ENCODE data around the gene PRKCG.
"Not testable (repeated sequence)": the region's sequence is repeated elsewhere in the genome, so short reads cannot be mapped to it uniquely, and the experiment has no call there.

Gene PRKCG

DNA sequence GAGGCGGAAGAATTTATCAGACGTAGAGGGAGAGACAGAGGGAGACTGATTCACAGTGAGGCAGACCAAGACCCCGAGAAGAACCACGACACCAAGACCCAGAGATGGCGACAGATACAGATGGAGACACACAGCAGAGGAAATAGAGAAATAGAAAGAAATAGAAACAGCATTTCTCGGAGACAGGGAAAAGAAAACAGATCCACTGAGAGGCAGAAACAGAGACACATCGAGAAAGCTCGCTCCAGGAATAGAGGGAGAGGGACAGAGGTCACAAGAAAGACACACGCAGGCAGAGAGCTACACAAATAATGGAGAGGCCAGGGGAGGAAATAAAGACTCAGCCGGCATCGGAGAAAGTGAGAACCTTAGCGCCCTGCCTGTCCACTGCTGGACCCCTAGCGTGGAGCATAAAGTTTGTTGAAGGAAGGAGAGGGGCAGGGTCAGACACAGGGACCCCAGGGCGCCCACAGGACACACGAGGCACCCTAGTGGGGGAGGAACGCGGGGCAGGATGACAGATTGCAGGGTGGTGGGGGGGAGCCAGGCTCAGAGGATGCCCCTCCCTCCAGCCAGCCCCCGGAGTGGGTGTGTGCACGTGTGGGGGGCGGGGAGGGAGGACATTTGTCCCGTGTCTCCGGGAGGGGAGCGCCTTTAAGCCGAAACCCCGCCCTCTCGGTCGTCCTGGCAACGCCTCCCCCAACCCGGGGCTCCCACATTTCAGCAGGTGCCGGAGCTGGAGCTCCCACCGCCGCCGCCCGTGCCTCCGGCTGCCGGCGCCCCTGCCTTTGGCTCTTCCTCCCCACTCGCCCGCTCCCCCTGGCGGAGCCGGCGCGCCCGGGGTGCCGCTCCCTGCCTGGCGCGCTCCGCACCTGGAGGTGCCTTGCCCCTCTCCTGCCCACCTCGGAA lies at the start of gene PRKCG:
PRKCG (plus strand) TSS at position 716 of the 909 bp plus-strand sequence. CDS start 298 bp downstream, outside the sequence.
- DNase-seq: no peak

DNA sequence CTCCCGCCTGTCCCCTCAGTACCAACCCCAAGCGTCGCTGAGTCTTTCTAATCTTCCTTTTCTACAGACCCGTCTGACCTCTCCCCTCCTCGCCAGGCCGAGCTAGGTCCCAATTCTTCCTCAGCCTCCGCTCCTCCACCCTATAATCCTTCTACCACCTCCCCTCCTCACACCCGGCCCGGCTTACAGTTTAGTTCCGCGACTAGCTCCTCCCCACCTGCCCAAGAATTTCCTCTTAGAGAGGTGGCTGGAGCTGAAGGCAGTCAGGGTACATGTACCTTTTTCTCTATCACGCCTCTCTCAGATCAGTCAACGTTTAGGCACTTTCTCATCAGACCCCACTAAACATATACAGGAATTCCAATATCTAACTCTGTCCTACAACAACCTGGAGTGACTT lies 49.1 kb upstream of the PRKCG start:
- DNase-seq: not testable (repeated sequence)

DNA sequence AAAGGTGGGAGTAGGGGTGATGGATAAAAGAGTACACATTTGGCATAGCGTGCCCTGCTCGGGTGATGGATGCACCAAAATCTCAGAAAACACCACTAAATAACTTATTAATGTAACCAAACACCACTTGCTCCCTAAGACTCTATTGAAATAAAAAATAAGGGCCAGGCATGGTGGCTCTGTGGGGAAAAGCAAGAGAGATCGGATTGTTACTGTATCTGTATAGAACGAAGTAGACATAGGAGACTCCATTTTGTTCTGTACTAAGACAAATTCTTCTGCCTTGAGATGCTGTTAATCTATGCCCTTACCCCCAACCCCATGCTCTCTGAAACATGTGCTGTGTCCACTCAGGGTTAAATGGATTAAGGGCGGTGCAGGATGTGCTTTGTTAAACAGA lies 43.6 kb upstream of the PRKCG start:
- DNase-seq: not testable (repeated sequence)

DNA sequence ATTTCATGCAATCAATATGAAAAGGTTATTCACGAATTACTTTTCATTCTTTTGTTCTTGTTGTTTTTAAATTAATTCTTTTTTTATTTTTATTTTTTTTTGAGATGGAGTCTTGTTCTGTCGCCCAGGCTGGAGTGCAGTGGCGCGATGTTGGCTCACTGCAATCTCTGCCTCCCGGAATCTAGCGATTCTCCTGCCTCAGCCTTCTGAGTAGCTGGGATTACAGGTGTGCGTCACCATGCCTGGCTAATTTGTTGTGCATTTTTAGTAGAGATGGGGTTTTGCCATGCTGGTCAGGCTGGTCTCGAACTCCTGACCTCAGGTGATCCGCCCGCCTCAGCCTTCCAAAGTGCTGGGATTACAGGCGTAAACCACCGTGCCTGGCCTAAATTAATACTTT lies 41.8 kb upstream of the PRKCG start:
- not testable (repeated sequence) for DNase-seq

DNA sequence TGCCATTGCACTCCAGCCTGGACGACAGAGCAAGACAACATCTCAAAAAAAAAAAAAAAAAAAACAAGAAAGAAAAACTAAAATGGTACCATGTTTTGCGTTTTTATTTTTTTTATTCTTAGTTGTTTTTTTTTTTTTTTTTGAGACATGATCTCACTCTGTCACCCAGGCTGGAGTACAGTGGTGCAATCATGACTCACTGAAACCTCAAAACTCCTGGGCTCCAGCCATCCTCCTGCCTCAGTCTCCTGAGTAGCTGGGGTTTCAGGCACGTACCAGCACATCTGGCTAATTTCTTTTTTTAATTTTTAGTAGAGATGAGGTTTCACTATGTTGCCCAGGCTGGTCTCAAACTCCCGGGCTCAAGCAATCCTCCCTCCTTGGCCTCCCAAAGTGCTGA lies 41.1 kb upstream of the PRKCG start:
- DNase-seq: not testable (repeated sequence)

DNA sequence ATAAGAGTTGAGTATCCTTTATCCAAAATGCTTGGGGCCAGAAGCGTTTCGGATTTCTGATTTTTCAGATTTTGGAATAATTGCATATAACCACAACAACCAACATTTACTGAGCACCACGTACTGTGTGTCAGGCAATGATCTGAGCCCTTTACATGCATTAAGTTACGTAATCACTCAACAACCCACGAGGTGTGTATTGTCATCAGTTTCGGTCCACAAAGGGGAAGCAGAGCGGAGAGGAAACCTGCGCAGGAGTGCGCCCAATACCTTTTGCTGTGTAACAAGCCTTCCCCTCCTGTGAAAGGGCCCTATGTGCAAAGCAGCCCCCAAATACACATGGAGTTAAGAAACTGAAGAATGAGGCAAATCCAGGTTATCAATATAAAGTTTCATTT lies 37.1 kb upstream of the PRKCG start:
- DNase-seq: no peak

DNA sequence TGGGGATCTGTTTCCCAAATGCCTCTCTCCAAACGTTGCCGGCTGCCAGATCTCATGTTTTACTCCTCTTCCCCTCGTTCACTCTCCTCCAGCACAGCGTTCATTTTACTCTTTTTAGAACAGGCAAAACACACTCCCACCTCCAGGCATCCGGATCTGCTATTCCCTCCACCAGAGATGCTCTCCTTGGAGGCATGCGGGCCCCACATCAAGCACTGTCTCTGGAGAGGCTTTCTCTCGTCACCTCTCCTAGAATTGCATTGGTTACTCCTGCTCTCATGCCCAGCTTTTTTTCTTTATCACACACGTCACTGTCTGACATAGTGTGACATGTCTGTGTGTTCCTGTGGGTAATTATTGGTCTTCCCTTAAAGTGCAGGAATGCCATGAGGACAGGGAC lies 34.4 kb upstream of the PRKCG start:
- no peak for DNase-seq

DNA sequence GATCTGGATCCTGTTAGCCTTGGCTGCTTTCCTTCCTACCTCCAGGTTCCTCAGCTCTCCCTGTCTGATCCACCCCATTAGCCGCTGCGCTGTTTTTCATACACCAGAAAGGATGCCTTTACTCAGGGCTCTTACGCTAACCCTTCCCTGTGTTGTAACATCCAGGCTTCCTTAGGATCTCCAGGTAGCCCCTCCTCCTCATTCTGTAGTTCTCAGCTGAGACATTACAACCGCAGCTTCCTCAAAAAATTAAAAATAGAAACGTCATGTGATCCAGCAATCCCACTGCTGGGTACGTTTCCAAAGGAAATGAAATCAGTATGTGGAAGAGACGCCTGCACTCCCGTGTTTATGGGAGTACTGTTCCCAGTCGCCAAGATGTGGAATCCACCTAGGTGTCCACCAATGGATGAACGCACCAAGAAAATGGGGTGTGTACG lies 32.7 kb upstream of the PRKCG start:
- no peak for DNase-seq

DNA sequence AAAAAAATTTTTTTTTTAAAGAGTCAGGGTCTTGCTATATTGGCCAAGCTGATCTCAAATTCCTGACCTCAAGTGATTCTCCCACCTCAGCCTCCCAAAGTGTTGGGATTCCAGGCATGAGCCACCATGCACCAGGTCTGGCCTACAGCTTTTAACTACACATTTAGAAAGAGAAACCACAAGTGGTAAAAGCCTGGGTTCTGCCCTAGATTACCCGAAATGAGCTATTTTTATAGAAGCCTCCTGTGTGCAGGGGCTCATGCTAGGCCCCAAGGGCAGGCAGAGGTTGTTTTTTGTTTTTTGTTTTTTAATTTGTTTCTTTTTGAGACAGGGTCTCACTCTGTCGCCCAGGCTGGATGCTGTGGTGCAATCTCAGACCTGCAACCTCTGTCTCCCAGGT lies 28.3 kb upstream of the PRKCG start:
- DNase-seq: no peak

DNA sequence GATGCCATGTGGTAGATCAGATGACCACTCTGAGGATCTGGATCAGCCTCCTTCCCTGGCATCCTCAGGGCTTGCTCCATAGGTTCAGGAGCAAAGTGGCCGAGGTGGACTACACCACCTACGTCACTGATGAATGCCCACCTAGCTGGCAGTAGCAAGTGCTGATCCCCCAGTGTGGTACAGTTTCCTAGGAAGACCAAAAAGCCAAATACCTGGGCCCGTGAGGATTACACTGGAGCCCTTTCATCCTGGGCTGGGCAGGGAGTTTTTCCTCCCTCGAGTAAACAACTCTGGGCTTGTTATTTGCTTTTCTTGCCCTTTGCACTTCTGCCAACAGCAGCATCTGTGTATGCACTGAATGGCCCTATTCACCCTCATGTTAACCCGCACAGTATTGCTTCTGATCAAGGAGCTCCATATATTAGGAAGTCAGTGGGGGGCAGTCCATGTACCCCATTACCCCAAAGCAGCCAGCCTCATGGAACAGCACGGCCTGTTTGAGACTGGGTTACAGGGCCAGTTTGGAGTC lies 17.6 kb upstream of the PRKCG start:
- peak; percentile 5 for DNase-seq

DNA sequence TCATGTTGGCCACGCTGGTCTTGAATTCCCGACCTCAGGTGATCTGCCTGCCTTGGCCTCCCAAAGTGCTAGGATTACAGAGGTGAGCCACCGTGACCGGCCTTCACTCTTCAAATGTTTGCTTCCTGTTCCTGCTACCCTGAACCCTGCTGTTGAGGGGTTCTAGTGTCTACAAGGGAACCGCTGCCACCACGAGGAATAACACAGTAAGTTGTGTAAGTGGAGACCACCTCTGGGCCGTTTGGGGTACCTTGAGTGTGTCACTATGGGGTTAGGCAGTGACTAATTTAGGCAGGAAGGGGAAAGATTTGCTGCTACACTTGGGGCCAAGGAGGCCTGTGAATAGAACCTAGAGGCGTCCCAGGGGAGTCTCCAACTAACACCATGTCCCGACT lies 16.5 kb upstream of the PRKCG start:
- no peak for DNase-seq

DNA sequence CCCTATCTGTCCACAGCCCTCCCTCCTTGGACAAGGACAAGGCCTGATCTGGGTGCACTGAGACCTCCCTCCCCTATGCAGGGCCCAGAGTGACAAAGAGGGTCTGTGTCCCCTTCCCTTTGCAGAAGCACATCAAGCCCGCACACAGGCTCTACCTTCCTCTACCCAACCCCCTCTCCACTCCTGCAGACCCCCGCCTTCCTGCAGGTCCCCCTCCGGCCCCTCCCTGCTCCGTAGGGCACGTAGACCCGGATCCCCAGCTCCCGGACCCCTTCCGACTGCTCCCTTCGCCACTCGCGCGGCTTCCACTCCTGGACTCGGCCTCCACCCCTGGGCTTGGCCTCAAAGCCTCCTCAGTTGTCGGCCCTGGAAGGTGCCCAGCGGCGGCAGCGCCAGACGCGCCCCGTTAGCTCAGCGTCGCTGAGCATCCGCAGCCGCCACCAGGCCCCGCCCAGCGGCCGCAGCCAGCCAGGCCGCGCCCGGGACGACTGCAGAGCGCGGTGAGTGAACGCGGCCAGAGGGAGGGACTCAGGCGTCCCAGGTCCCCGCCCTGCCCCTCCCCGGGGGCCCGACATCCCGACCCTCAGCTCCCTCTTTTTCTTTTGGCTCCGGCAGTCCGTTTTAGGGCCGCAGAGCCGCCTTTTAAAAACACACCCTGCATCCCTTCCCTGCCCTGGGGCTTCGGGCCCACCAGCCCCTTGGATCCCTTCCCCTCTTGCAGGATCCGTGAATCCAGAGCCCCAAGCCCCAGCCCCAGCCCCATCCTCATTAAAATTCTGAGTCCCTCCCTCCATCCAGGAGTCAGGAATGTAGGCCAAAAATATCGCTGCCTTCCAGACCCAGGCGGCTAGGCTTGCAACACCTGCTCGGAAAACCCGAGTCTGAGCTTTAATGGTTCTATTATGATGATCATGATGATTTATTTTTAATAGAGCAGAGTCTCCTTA lies 15.8 kb upstream of the PRKCG start:
- no peak for DNase-seq

DNA sequence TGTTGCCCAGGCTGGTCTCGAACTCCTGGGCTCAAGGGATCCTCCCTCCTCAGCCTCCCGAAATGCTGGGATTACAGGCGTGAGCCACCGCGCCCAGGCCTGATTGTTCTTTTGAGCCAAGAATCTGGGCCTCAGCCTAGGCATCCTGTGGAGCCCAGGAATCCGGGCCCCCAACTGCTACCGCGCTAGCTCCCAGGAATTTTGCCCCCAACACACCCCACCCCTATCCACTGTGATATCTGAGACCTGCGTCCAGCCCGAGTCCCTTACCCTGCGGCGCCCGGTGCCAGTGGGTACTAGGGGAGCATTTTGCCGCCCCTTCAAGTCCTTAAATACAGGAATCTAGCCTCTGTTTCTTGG lies 15.2 kb upstream of the PRKCG start:
- DNase-seq: no peak

DNA sequence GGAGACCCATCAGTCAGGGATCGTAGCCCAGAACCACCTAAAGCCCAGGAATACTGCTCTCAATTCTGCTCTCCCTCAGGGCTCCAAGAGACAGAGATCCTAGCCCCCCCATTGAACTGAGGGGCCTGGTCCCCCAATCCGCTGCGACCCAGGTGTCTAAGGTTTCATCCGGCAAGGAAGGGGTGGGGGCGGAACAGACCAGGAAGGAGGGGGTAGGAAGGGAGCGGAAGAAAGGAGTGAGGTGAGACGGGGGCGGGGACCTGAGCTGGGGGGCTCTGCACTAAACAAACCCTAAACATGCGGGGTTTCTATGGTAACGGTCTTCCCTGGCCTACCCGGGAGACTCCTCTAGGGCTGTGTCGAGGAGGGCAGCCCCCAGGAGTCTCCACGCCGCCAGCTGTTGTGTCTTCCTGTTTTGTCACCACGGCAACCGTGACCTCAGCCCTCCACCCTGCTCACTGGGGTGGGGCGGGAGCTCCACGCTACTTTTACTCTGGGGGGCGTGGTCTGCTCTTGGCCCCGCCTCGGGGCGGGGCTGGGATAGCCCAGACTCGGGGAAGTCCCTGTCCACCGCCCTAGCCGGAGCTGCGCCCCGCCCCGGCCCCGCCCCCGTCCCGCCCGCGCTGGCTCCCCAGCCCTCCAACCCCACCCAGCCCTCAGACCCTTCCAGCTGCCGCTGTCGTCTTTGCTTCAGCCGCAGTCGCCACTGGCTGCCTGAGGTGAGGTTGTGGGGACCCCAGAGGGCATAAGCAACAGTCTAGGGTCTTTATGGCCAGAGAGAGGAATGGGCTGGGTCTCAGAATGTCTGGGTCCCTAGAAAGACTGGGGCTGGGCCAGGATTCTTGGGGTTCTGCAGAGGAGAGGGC lies 14.5 kb upstream of the PRKCG start, which contains the start of gene MYADM:
MYADM (plus strand) TSS at position 659 of the 866 bp plus-strand sequence. CDS start 5,647 bp downstream, outside the sequence.
- DNase-seq: peak; percentile 69

DNA sequence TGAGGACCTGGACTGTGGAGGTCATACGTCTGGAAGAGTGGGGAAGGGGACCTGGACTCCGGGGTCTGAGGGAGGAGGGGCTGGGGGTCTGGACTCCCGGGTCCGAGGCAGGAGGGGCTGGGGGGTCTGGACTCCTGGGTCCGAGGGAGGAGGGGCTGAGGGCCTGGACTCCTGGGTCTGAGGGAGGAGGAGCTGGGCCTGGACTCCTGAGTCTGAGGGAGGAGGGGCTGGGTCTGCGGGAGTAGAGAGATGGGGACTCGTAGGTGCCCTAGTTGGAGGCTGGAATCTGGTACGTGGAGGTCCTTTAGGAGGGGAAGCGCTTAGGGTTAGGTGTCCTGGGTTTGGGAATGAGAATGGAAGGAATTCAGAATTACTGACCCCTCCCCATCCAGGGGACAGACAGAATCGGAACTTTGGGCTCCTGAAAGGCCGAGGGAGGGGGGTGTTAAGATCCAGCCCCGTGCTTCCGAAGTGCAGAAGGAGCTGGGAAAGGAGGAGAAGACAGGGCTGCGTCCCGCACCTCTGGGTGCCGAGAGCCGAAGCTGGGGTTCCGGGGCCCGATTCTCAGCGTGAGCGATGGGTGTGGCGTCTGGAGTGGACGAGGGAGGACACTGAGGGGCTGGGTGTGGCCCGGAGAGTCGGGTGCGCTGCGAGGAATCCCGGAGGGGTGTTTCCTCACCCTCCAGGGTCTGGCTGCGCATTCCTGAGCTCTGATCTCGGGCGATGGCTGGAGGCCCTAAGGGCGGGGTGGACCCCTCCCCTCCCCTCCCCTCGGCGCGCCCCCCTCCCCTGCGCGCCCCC lies 13.7 kb upstream of the PRKCG start:
- DNase-seq: no peak

DNA sequence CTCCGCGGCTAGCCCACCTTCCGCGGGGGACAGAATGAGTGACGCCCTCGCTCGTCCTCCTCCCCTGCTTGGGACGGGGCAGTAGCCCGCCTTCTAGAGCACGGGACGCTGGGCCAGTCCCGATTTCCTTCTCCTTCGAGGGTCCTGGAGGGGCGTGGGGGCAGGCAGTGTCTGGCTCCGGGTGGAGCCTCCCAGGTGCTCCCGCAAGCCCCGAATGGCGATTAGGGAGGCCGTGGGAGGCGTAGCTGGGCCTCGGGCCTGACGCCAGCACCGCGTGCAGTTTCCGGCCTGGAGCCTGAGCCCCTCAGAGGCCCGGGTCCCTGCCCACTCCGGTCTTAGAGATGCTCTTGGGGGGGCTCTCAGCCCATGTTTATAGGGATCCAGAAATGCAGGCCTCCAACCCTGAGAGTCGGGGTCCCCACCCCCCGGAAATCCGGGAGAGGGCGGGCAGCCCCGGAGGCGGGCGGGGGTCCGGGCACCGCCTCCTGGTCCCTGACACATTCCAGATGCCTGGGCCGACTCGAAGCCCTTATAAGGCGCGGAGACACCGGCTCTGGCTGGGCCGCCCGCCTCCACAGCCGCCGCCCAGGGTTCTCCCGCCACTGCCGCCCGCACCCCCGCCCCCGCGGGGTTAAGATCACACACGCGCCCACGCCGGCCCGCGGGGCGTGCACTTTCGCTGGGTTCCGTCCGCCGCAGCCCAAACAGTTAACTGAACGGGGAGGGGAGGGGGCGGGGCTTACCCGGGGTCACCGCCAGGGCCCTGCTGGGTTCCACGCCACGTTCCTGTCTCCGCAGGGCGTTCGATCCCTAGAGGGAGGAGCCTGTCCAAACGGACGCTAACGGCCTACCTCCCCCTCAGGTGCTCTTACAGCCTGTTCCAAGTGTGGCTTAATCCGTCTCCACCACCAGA lies 12.8 kb upstream of the PRKCG start:
- DNase-seq: peak; percentile 27

DNA sequence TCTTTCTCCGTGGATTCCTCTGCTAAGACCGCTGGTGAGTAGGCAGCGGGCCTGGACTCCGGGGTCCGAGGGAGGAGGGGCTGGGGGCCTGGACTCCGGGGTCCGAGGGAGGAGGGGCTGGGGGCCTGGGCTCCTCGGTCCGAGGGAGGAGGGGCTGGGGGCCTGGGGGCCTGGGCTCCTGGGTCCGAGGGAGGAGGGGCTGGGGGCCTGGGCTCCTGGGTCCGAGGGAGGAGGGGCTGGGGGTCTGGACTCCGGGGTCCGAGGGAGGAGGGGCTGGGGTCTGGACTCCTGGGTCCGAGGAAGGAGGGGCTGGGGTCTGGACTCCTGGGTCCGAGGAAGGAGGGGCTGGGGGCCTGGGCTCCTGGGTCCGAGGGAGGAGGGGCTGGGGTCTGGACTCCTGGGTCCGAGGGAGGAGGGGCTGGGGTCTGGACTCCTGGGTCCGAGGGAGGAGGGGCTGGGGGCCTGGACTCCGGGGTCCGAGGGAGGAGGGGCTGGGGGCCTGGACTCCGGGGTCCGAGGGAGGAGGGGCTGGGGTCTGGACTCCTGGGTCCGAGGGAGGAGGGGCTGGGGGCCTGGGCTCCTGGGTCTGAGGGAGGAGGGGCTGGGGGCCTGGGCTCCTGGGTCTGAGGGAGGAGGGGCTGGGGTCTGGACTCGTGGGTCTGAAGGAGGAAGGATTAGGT lies 12.1 kb upstream of the PRKCG start:
- DNase-seq: not testable (repeated sequence)

DNA sequence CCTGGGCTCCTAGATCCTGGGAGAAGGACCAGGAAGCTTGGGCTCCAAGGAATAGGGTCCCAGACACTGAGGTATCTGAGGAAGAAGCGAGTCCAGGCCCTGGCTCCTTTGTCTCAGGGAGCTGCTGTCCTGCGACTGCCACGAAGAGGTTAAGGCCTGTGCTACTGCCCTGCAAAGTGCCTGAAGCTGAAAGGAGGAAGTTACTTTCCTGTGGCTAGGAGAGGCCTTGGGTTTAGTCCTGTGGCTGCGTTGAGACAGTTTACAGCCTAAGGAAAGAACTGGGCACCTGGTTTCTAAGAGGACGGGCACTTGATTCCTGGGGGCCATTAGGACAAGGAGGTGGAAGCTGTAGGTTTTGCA lies 11.5 kb upstream of the PRKCG start:
- DNase-seq: no peak

DNA sequence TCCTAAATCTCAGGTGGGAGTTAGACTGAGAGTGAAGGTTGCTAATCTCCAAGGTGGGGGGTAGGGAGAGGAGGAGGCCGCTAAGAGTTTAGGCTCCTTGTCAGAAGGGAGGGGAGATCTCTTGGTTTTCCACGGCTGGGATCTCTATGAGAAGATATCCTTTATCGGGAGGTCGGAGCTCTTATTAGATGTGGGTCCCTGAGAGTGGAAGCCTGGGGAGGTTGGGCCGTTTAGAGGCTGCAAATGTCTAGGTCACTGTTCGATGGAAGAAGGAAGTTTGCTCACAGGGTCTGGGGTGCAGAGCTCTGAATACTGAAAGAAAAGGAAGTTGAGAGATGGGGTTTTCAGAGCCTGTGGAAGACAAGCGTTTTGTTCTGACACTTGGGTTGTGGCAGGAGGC lies 10.5 kb upstream of the PRKCG start:
- DNase-seq: no peak

DNA sequence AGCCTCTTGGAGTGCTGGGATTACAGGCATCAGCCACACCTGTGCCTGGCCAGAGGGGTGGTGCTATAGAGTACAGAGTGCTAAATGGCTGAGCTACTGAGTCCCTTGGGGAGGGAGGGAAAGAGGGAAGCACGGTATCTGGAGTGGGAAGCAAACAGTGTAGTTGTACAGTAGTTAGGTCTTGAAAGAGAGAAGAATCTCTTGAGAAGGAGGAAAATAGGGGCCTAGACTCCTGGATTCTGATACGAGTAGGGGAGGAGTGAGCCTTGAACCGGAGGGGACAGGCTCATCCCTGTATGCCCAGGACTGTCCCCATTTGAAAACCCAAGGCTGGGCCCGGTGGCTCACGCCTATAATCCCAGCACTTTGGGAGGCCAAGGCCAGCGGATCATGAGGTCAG lies 9.2 kb upstream of the PRKCG start:
- DNase-seq: no peak
